GM12878 (cell line): Measurements from ENCODE around the gene BBS2. TPM values are rescaled to one million over a fixed set of nuclear protein-coding genes. Genes with fewer than 3 reads are reported as not detected.

Experiments used
- ATAC-seq: fragments of 200-7000 bp; cut with Tn5 transposase; 3 replicates; pipeline ENCODE4 v1.9.1; 2020; ENCODE audit warnings: mild to moderate bottlenecking, moderate library complexity
- BruUV-seq: library from RNA; stranded (reverse); fragments of 400-500 nt; replicated peaks from 2 replicates; lab custom pipeline; 2021; lab: Mats Ljungman, UMichigan
- CTCF ChIA-PET: fragments of 300-600 bp; sonication (Branson Sonifier 250); formaldehyde crosslinking; extraction: SDS; loops from one replicate; lab custom pipeline; 2021; ENCODE audit warnings: inconsistent platforms; lab: Yijun Ruan, JAX
- POLR2A ChIA-PET: fragments of 350-600 bp; formaldehyde crosslinking; extraction: SDS; loops from one replicate; lab custom pipeline; 2021; ENCODE audit warnings: inconsistent platforms; lab: Charles Lee
- RAD21 ChIA-PET: fragments of 300-600 bp; sonication (Branson Sonifier 250); formaldehyde crosslinking; loops from one replicate; lab custom pipeline; 2023; ENCODE audit warnings: antibody characterized with exemption; ENCODE audit not compliant: unreplicated experiment; lab: Charles Lee
- SMC1A ChIA-PET: fragments of 300-600 bp; sonication (Branson Sonifier 250); formaldehyde crosslinking; loops from one replicate; lab custom pipeline; 2023; ENCODE audit not compliant: unreplicated experiment, uncharacterized antibody; lab: Charles Lee
- DNase-seq: peaks from one replicate; pipeline ENCODE4 v3.0.0-alpha.2; 2011; ENCODE audit warnings: low read depth, low spot score
- FAIRE-seq: peaks from 3 replicates; lab custom pipeline; 2011; peaks lifted over from hg19 to GRCh38; lab: Jason Lieb, UNC
- H2AFZ ChIP-seq: 2 replicates; pipeline ENCODE4 v1.6.0; 2011; ENCODE audit warnings: low read depth, low read length, control low read depth; ENCODE audit not compliant: control insufficient read depth
- H3K27ac ChIP-seq: 2 replicates; pipeline ENCODE4 v1.5.1; 2011; ENCODE audit warnings: control low read depth; ENCODE audit not compliant: control insufficient read depth, insufficient read depth
- H3K27me3 ChIP-seq, 2 experiments: replicated peaks in 1 of 2; 2 replicates each; pipeline versions ENCODE4 v1.6.0 to v1.6.1; 2011; ENCODE audit warnings: low read length in 1 of 2; ENCODE audit not compliant: control insufficient read depth in 2 of 2, insufficient read depth in 2 of 2
- H3K36me3 ChIP-seq, 2 experiments: 2 replicates each; pipeline ENCODE4 v1.5.1; 2011; ENCODE audit warnings: low read length in 1 of 2; ENCODE audit not compliant: control insufficient read depth in 2 of 2, insufficient read depth in 2 of 2
- H3K4me1 ChIP-seq: 2 replicates; pipeline ENCODE4 v1.6.1; 2011; ENCODE audit warnings: mild to moderate bottlenecking, low read length, moderate library complexity, mixed read lengths; ENCODE audit not compliant: control insufficient read depth, insufficient read depth
- H3K4me2 ChIP-seq: 2 replicates; pipeline ENCODE4 v1.6.0; 2011; ENCODE audit warnings: control low read depth; ENCODE audit not compliant: control insufficient read depth, insufficient read depth
- H3K4me3 ChIP-seq: fragments of 200-600 bp; sonication (generic); 2 replicates; pipeline ENCODE4 v1.5.1; 2016
- H3K79me2 ChIP-seq: 2 replicates; pipeline ENCODE4 v1.6.0; 2011; ENCODE audit warnings: low read length; ENCODE audit not compliant: control insufficient read depth, insufficient read depth
- H3K9ac ChIP-seq: 2 replicates; pipeline ENCODE4 v1.8.0; 2011; ENCODE audit warnings: low read length, control low read depth, mixed read lengths; ENCODE audit not compliant: control insufficient read depth, insufficient read depth
- H3K9me3 ChIP-seq: replicated peaks from 3 replicates; pipeline ENCODE4 v1.5.1; 2011; ENCODE audit warnings: mild to moderate bottlenecking, low read length; ENCODE audit not compliant: control insufficient read depth, insufficient read depth
- H4K20me1 ChIP-seq: 2 replicates; pipeline ENCODE4 v1.6.0; 2011; ENCODE audit not compliant: control insufficient read depth, insufficient read depth
- CBX3 ChIP-seq: fragments of 200-600 bp; sonication (generic); IDR thresholded peaks from 2 replicates; pipeline ENCODE4 v1.6.1; 2016; ENCODE audit warnings: low read depth, borderline replicate concordance
- CHD1 ChIP-seq: IDR thresholded peaks from 2 replicates; pipeline ENCODE4 v1.6.1; 2012; ENCODE audit warnings: low read depth, low read length, improper control_type of control experiment
- CREB1 ChIP-seq: IDR thresholded peaks from 2 replicates; pipeline ENCODE4 v1.6.1; 2012; ENCODE audit warnings: low read depth, mild to moderate bottlenecking, inconsistent platforms
- HCFC1 ChIP-seq: fragments of 150-350 bp; IDR thresholded peaks from 2 replicates; pipeline ENCODE4 v1.6.1; 2014; ENCODE audit warnings: low read length
- SMARCA5 ChIP-seq: fragments of 450-650 bp; IDR thresholded peaks from 2 replicates; pipeline ENCODE4 v1.6.1; 2017; ENCODE audit warnings: mild to moderate bottlenecking
- SPI1 ChIP-seq: IDR thresholded peaks from 2 replicates; pipeline ENCODE4 v1.6.1; 2011; ENCODE audit warnings: low read depth, mild to moderate bottlenecking, low read length, moderate library complexity, borderline replicate concordance; ENCODE audit not compliant: insufficient read depth
- TCF12 ChIP-seq: IDR thresholded peaks from 2 replicates; pipeline ENCODE4 v1.6.1; 2011; ENCODE audit warnings: low read depth, mild to moderate bottlenecking, low read length
- YY1 ChIP-seq: IDR thresholded peaks from 2 replicates; pipeline ENCODE4 v1.6.1; 2011; ENCODE audit warnings: low read depth, mild to moderate bottlenecking, low read length
- ZNF622 ChIP-seq: fragments of 450-650 bp; IDR thresholded peaks from 2 replicates; pipeline ENCODE4 v1.6.1; 2017; ENCODE audit warnings: mild to moderate bottlenecking, inconsistent platforms
- ZSCAN29 ChIP-seq: fragments of 450-650 bp; IDR thresholded peaks from 2 replicates; pipeline ENCODE4 v1.6.1; 2017; ENCODE audit warnings: mild to moderate bottlenecking, moderate library complexity
- WGBS: methylation state at CpG from one replicate; pipeline ENCODE4 v1.1.6; 2016; ENCODE audit warnings: low lambda C conversion rate; ENCODE audit not compliant: insufficient replicate concordance, insufficient coverage; ENCODE audit errors: missing lambda C conversion rate; 5-methylcytosine and 5-hydroxymethylcytosine counted together
- in situ Hi-C: fragments of 300-500 bp; cut with MboI; formaldehyde crosslinking; loops from 9 replicates; pipeline ENCODE4 v1.14.3; 2018; ENCODE audit warnings: mixed read lengths
- intact Hi-C: fragments of 100-400 bp; cut with micrococcal nuclease; formaldehyde crosslinking; loops from one replicate; pipeline ENCODE4 v1.14.2; 2022; ENCODE audit not compliant: unreplicated experiment
- polyA plus RNA-seq, 11 experiments: library from polyadenylated mRNA; depleted of rRNA in 4 of 11; unstranded in 6 of 11; stranded (reverse) in 5 of 11; fragments of >200 nt; fragmentation: Nextera tagmentation in 4 of 11; fragmentation: Illumina TruSeq in 1 of 11; extraction: Ambion mirVana in 4 of 11; extraction: Trizol in 1 of 11; gene quantifications; 1 replicate in 1 of 11; 2 replicates in 10 of 11; pipeline versions ENCODE4 v1.2.1 to v1.2.3, GENCODE V29; 2011 to 2016; ENCODE audit warnings: inconsistent platforms in 2 of 11, missing spikeins in 2 of 11, low read depth in 1 of 11
- total RNA-seq, 4 experiments: library from RNA; depleted of rRNA in 3 of 4; stranded (reverse); fragments of >200 nt in 3 of 4; fragmentation: Illumina TruSeq in 1 of 4; extraction: Trizol in 1 of 4; gene quantifications; 2 replicates each; pipeline versions ENCODE4 v1.2.1 to v1.2.3, GENCODE V29; 2013 to 2021

The BBS2 gene
- total and polyA plus RNA-seq, 10 of the 15 experiments (the other 5 are each of a cell fraction or from before 2014, with no cell fraction given): 4.9 to 38.3 (median 16.4) TPM

DNA sequence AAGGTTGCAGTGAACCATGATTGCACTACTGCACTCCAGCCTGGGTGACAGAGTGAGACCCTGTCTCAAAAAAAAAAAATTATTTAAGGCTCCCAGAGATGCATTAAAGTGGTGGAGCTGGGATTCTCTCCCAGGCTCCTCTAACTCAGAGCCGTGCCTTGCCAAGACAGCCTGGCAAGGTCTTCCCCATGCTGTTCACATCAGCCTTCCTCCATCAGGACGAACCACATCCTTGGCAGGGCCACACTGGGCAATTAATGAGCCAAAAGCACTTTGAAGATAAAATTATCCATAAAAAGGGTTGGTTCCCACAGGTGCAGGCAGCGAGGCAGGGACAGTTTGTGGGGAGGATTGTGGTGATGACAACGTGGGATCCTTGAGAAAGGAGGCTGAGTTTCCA is 19.8 kb upstream of the BBS2 start:
- no peak for ATAC-seq
- H3K27ac ChIP-seq: no peak overlapping the region
- no peak overlapping the region for H3K4me3 ChIP-seq
- H3K9ac ChIP-seq: no peak overlapping the region
- H3K9me3 ChIP-seq: no peaks in the 10 kb centered on the region; the same call in 2 of the 3 replicates
- ChIA-PET SMC1A (interaction anchor here (1.0 kb wide), 1 partner anchor 163 kb away, joined by 3 read pairs; no protein-coding TSS in a partner anchor), POLR2A (no interaction called here), RAD21 (no interaction called here), CTCF (no interaction called here)
- no peaks in the 10 kb centered on the region for H3K36me3 ChIP-seq
- DNase-seq: no peak
- H4K20me1 ChIP-seq: no peaks in the 10 kb centered on the region
- no peak for FAIRE-seq
- in situ Hi-C loops: no loop called here
- WGBS: 14% methylated on average over 4 of the region's 4 CpGs
- no peak overlapping the region for H3K4me2 ChIP-seq
- no peaks in the 10 kb centered on the region; a peak in 1 of 4 replicates for H3K27me3 ChIP-seq
- no peak overlapping the region for H2AFZ ChIP-seq
- intact Hi-C loops: no loop called here
- BruUV-seq: no TSS peak
- no peaks in the 10 kb centered on the region for H3K79me2 ChIP-seq
- no peaks in the 10 kb centered on the region for H3K4me1 ChIP-seq
- no peak for TF ChIP-seq CBX3
- no peak for TF ChIP-seq CHD1
- TF ChIP-seq ZSCAN29: no peak

GRCh38 chr16:56538331-56538730 is 18.5 kb upstream of the BBS2 start:
- Histone ChIP-seq H3K79me2 (no peaks in the 10 kb centered on the region), H3K9ac (no peak overlapping the region), H3K27me3 (no peaks in the 10 kb centered on the region; a peak in 1 of 4 replicates), H3K4me1 (no peaks in the 10 kb centered on the region), H3K27ac (no peak overlapping the region), H2AFZ (no peak overlapping the region), H3K36me3 (no peaks in the 10 kb centered on the region), H3K9me3 (no peaks in the 10 kb centered on the region; the same call in 2 of the 3 replicates), H3K4me2 (no peak overlapping the region), H3K4me3 (no peak overlapping the region), H4K20me1 (no peaks in the 10 kb centered on the region)
- intact Hi-C loops: no loop called here
- FAIRE-seq (no peak), ATAC-seq (no peak), DNase-seq (no peak)
- ChIA-PET CTCF (no interaction called here), SMC1A (interaction anchor here (0.7 kb wide), 1 partner anchor 179 kb away, joined by 3 read pairs; no protein-coding TSS in a partner anchor), POLR2A (no interaction called here), RAD21 (no interaction called here)
- TF ChIP-seq SMARCA5 (no peak), ZNF622 (no peak), TCF12 (no peak), YY1 (no peak), HCFC1 (no peak), ZSCAN29 (no peak), CREB1 (no peak), SPI1 (no peak)
- BruUV-seq: no TSS peak
- in situ Hi-C loops: no loop called here
- 24% methylated on average over 7 of the region's 7 CpGs for WGBS
